Neural cell (in vitro differentiated cells): Measurements from ENCODE around the gene PRR30. TPM values are rescaled to one million over a fixed set of nuclear protein-coding genes. Genes with fewer than 3 reads are reported as not detected.

Source experiments
- H2AFZ ChIP-seq: fragments of 200-600, 300-800 bp; sonication (generic), shearing (Covaris generic); 2 replicates; pipeline ENCODE4 v1.6.0; 2014; ENCODE audit warnings: low read depth, mild to moderate bottlenecking, antibody characterized with exemption, low read length, moderate library complexity
- H3F3A ChIP-seq: fragments of 200-600 bp; shearing (Covaris generic); 2 replicates; pipeline ENCODE4 v1.6.1; 2016; ENCODE audit warnings: mild to moderate bottlenecking, moderate library complexity, mixed read lengths, antibody characterized with exemption, low read length; ENCODE audit not compliant: insufficient read depth, poor library complexity, severe bottlenecking
- H3K27ac ChIP-seq: fragments of 200-600, 300-800 bp; sonication (generic), shearing (Covaris generic); 2 replicates; pipeline ENCODE4 v1.5.1; 2014; ENCODE audit warnings: mild to moderate bottlenecking, low read length, moderate library complexity
- H3K27me3 ChIP-seq: fragments of 300-800, 200-600 bp; sonication (generic), shearing (Covaris generic); 2 replicates; pipeline ENCODE4 v1.6.0; 2014; ENCODE audit warnings: mild to moderate bottlenecking, low read depth, low read length, moderate library complexity; ENCODE audit not compliant: insufficient read depth
- H3K36me3 ChIP-seq: fragments of 300-800, 200-600 bp; sonication (generic), shearing (Covaris generic); 2 replicates; pipeline ENCODE4 v1.5.1; 2014; ENCODE audit warnings: mild to moderate bottlenecking, antibody characterized with exemption, low read length, moderate library complexity; ENCODE audit not compliant: insufficient read depth
- H3K4me2 ChIP-seq: fragments of 300-800, 200-600 bp; sonication (generic), shearing (Covaris generic); 2 replicates; pipeline ENCODE4 v1.6.0; 2014; ENCODE audit warnings: mild to moderate bottlenecking, low read length
- H3K4me3 ChIP-seq: fragments of 300-800, 200-600 bp; sonication (generic), shearing (Covaris generic); 2 replicates; pipeline ENCODE4 v1.5.1; 2014; ENCODE audit warnings: mild to moderate bottlenecking, low read length, moderate library complexity
- H3K79me2 ChIP-seq: fragments of 200-600 bp; shearing (Covaris generic); replicated peaks from 2 replicates; pipeline ENCODE4 v1.6.0; 2014; ENCODE audit warnings: mild to moderate bottlenecking, low read length, moderate library complexity; ENCODE audit not compliant: insufficient read depth
- H3K9ac ChIP-seq: fragments of 300-800, 200-600 bp; sonication (generic), shearing (Covaris generic); 2 replicates; pipeline ENCODE4 v1.6.1; 2016; ENCODE audit warnings: mild to moderate bottlenecking, low read length, mixed read lengths
- H3K9me2 ChIP-seq: fragments of 200-600 bp; shearing (Covaris generic); 2 replicates; pipeline ENCODE4 v1.6.1; 2016; ENCODE audit warnings: mild to moderate bottlenecking, low read length, mixed read lengths; ENCODE audit not compliant: insufficient read depth
- H3K9me3 ChIP-seq: fragments of 200-600, 300-800 bp; sonication (generic), shearing (Covaris generic); 2 replicates; pipeline ENCODE4 v1.6.1; 2016; ENCODE audit warnings: mild to moderate bottlenecking, mixed run types, low read length, moderate library complexity, mixed read lengths
- H4K20me1 ChIP-seq: fragments of 200-600 bp; shearing (Covaris generic); 2 replicates; pipeline ENCODE4 v1.6.1; 2016; ENCODE audit warnings: mild to moderate bottlenecking, mixed run types; ENCODE audit not compliant: insufficient read depth
- EP300 ChIP-seq: fragments of 450-650 bp; conservative IDR thresholded peaks from 2 replicates; pipeline ENCODE4 v1.6.1; 2014; ENCODE audit warnings: antibody characterized with exemption, mild to moderate bottlenecking, moderate library complexity; ENCODE audit not compliant: poor library complexity, severe bottlenecking
- EZH2 ChIP-seq: fragments of 200-600, 300-800 bp; shearing (Covaris generic), sonication (generic); IDR thresholded peaks from 2 replicates; pipeline ENCODE4 v1.6.1; 2014; ENCODE audit warnings: antibody characterized with exemption, low read length, borderline replicate concordance, mild to moderate bottlenecking; ENCODE audit not compliant: insufficient read depth, poor library complexity, severe bottlenecking
- MXI1 ChIP-seq: fragments of 450-650 bp; conservative IDR thresholded peaks from 2 replicates; pipeline ENCODE4 v1.6.1; 2014; ENCODE audit warnings: antibody characterized with exemption, mild to moderate bottlenecking; ENCODE audit not compliant: poor library complexity, severe bottlenecking
- POLR2AphosphoS5 ChIP-seq: IDR thresholded peaks from 2 replicates; pipeline ENCODE4 v1.6.1; 2012
- RAD21 ChIP-seq: fragments of 450-650 bp; conservative IDR thresholded peaks from 2 replicates; pipeline ENCODE4 v1.6.1; 2014; ENCODE audit warnings: antibody characterized with exemption, mild to moderate bottlenecking, moderate library complexity
- SMC3 ChIP-seq: fragments of 450-650 bp; conservative IDR thresholded peaks from 2 replicates; pipeline ENCODE4 v1.6.1; 2014; ENCODE audit warnings: antibody characterized with exemption, mild to moderate bottlenecking, moderate library complexity; ENCODE audit not compliant: poor library complexity
- TAF1 ChIP-seq: IDR thresholded peaks from 2 replicates; pipeline ENCODE4 v1.6.1; 2012; ENCODE audit warnings: low read depth
- polyA plus RNA-seq: library from polyadenylated mRNA; depleted of rRNA; stranded (reverse); fragments of >200 nt; gene quantifications from 2 replicates; pipeline ENCODE4 v1.2.3, GENCODE V29; 2014
- TF ChIP-seq, protein P1 (sequence below): IDR thresholded peaks from 2 replicates; pipeline ENCODE4 v1.6.1; 2012; ENCODE audit warnings: borderline replicate concordance
- TF ChIP-seq, protein P2 (sequence below): fragments of 450-650 bp; IDR thresholded peaks from 2 replicates; pipeline ENCODE4 v1.5.1; 2014; ENCODE audit warnings: antibody characterized with exemption, mild to moderate bottlenecking, moderate library complexity; ENCODE audit not compliant: poor library complexity, severe bottlenecking

Gene PRR30
- polyA plus RNA-seq, 1 donor from 2014 or later: not detected

DNA sequence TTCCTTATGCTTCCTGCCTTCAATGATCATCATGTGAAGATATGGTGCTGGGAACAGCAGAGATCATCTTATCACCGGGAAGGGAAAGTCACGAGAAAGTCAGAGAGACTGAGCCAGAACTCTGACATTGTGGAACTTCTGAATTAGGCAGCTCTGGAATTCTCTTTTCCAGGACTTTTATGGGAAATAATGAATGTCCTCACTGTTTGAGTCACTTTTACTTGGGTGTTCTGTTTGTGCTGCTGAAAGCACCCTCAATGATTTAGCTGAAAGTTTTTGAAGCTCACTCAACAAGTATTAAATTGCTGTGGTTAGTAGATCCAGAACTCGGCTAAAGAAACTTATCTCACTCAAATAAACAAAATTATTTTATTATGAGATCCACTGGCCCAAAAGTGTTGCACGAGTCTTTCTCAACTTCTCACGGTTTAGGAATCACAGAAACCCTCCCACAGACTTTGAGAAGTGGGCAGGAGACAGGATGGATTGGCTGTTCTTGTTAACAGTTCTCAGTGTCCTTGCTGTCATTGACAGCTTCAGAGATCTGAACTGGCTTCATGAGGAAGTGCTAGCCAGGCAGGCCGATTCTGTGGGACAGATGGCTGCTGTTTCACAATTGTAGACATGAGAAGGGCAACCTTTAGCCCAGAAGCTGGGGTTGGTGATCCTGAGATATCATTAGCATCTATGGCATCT lies 46.3 kb upstream of the PRR30 start:
- Histone ChIP-seq H3K9me3 (no peaks in the 10 kb centered on the region), H3K79me2 (no peaks in the 10 kb centered on the region), H3K9me2 (no peaks in the 10 kb centered on the region), H3F3A (no peaks in the 10 kb centered on the region), H3K27ac (no peak overlapping the region), H3K36me3 (no peaks in the 10 kb centered on the region), H3K9ac (no peak overlapping the region), H3K27me3 (no peaks in the 10 kb centered on the region), H2AFZ (no peak overlapping the region), H3K4me3 (no peak overlapping the region), H4K20me1 (no peaks in the 10 kb centered on the region), H3K4me2 (no peak overlapping the region)
- TF ChIP-seq, protein P1, sequence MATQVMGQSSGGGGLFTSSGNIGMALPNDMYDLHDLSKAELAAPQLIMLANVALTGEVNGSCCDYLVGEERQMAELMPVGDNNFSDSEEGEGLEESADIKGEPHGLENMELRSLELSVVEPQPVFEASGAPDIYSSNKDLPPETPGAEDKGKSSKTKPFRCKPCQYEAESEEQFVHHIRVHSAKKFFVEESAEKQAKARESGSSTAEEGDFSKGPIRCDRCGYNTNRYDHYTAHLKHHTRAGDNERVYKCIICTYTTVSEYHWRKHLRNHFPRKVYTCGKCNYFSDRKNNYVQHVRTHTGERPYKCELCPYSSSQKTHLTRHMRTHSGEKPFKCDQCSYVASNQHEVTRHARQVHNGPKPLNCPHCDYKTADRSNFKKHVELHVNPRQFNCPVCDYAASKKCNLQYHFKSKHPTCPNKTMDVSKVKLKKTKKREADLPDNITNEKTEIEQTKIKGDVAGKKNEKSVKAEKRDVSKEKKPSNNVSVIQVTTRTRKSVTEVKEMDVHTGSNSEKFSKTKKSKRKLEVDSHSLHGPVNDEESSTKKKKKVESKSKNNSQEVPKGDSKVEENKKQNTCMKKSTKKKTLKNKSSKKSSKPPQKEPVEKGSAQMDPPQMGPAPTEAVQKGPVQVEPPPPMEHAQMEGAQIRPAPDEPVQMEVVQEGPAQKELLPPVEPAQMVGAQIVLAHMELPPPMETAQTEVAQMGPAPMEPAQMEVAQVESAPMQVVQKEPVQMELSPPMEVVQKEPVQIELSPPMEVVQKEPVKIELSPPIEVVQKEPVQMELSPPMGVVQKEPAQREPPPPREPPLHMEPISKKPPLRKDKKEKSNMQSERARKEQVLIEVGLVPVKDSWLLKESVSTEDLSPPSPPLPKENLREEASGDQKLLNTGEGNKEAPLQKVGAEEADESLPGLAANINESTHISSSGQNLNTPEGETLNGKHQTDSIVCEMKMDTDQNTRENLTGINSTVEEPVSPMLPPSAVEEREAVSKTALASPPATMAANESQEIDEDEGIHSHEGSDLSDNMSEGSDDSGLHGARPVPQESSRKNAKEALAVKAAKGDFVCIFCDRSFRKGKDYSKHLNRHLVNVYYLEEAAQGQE: no peak
- TF ChIP-seq EZH2: no peak
- TF ChIP-seq POLR2AphosphoS5: no peak
- TF ChIP-seq, protein P2, sequence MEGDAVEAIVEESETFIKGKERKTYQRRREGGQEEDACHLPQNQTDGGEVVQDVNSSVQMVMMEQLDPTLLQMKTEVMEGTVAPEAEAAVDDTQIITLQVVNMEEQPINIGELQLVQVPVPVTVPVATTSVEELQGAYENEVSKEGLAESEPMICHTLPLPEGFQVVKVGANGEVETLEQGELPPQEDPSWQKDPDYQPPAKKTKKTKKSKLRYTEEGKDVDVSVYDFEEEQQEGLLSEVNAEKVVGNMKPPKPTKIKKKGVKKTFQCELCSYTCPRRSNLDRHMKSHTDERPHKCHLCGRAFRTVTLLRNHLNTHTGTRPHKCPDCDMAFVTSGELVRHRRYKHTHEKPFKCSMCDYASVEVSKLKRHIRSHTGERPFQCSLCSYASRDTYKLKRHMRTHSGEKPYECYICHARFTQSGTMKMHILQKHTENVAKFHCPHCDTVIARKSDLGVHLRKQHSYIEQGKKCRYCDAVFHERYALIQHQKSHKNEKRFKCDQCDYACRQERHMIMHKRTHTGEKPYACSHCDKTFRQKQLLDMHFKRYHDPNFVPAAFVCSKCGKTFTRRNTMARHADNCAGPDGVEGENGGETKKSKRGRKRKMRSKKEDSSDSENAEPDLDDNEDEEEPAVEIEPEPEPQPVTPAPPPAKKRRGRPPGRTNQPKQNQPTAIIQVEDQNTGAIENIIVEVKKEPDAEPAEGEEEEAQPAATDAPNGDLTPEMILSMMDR: no peak
- no peak for TF ChIP-seq MXI1
- TF ChIP-seq SMC3: no peak
- TF ChIP-seq EP300: no peak
- TF ChIP-seq TAF1: no peak
- TF ChIP-seq RAD21: no peak

DNA sequence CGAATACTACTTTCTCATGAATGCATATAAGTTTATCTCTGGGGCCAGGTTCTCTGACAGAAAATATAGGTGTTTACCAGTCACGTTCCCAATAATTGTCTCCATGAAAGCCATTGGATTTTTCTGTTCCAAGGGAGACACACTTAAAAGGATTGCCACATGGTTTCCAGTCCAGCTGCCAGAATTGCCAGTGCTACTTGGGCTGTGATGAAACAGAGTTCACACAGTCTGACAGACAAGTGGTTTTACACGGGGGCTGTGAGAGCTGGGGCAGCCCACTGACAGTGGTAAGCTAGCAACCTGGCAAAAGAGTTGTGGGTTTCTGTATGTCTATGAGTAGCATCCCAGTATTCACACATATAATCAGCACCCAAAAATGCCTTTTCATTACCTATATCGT lies 44.9 kb upstream of the PRR30 start:
- H3K9me3 ChIP-seq: no peaks in the 10 kb centered on the region
- H3K4me2 ChIP-seq: no peak overlapping the region
- H3F3A ChIP-seq: no peaks in the 10 kb centered on the region
- no peaks in the 10 kb centered on the region for H3K27me3 ChIP-seq
- no peak overlapping the region for H3K4me3 ChIP-seq
- no peak overlapping the region for H3K9ac ChIP-seq
- no peaks in the 10 kb centered on the region for H3K9me2 ChIP-seq
- H3K36me3 ChIP-seq: no peaks in the 10 kb centered on the region
- no peak overlapping the region for H2AFZ ChIP-seq
- no peaks in the 10 kb centered on the region for H3K79me2 ChIP-seq
- TF ChIP-seq TAF1: no peak
- TF ChIP-seq, protein P1: no peak
- TF ChIP-seq POLR2AphosphoS5: no peak
- TF ChIP-seq SMC3: no peak
- TF ChIP-seq RAD21: no peak
- TF ChIP-seq EP300: no peak
- TF ChIP-seq, protein P2: no peak
- TF ChIP-seq MXI1: no peak
- no peak for TF ChIP-seq EZH2
- no peak overlapping the region for H3K27ac ChIP-seq
- H4K20me1 ChIP-seq: no peaks in the 10 kb centered on the region
